Measurements from ENCODE around the gene SERPINE2.
"Not testable (repeated sequence)": the region's sequence is repeated elsewhere in the genome, so short reads cannot be mapped to it uniquely, and the experiment has no call there.

GRCh38 chr2:223939438-223939837 lies 99.6 kb downstream of the SERPINE2 start:
- TF ChIP-seq, protein P1, sequence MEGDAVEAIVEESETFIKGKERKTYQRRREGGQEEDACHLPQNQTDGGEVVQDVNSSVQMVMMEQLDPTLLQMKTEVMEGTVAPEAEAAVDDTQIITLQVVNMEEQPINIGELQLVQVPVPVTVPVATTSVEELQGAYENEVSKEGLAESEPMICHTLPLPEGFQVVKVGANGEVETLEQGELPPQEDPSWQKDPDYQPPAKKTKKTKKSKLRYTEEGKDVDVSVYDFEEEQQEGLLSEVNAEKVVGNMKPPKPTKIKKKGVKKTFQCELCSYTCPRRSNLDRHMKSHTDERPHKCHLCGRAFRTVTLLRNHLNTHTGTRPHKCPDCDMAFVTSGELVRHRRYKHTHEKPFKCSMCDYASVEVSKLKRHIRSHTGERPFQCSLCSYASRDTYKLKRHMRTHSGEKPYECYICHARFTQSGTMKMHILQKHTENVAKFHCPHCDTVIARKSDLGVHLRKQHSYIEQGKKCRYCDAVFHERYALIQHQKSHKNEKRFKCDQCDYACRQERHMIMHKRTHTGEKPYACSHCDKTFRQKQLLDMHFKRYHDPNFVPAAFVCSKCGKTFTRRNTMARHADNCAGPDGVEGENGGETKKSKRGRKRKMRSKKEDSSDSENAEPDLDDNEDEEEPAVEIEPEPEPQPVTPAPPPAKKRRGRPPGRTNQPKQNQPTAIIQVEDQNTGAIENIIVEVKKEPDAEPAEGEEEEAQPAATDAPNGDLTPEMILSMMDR (IDR thresholded peaks at IDR 0.05; ENCODE audit: low read depth, low read length, poor library complexity, severe bottlenecking), result not testable (repeated sequence)
- not testable (repeated sequence) for TF ChIP-seq EZH2phosphoT487 (IDR thresholded peaks at IDR 0.05; ENCODE audit: borderline replicate concordance, low read length)
